Stimulated activated CD8-positive, alpha-beta memory T cell treated with anti-CD3 and anti-CD28 coated beads, Interleukin-7, amount 100 ng/mL, for 48 hours (primary cell): ENCODE data around the gene GABRB3.

ENCODE experiments used
- DNase-seq, 2 donors: peaks; one replicate each; pipeline ENCODE4 v3.0.0-alpha.2; 2020; ENCODE audit warnings: low read depth in 1 of 2; ENCODE audit errors: extremely low read depth in 1 of 2

GABRB3 gene

DNA sequence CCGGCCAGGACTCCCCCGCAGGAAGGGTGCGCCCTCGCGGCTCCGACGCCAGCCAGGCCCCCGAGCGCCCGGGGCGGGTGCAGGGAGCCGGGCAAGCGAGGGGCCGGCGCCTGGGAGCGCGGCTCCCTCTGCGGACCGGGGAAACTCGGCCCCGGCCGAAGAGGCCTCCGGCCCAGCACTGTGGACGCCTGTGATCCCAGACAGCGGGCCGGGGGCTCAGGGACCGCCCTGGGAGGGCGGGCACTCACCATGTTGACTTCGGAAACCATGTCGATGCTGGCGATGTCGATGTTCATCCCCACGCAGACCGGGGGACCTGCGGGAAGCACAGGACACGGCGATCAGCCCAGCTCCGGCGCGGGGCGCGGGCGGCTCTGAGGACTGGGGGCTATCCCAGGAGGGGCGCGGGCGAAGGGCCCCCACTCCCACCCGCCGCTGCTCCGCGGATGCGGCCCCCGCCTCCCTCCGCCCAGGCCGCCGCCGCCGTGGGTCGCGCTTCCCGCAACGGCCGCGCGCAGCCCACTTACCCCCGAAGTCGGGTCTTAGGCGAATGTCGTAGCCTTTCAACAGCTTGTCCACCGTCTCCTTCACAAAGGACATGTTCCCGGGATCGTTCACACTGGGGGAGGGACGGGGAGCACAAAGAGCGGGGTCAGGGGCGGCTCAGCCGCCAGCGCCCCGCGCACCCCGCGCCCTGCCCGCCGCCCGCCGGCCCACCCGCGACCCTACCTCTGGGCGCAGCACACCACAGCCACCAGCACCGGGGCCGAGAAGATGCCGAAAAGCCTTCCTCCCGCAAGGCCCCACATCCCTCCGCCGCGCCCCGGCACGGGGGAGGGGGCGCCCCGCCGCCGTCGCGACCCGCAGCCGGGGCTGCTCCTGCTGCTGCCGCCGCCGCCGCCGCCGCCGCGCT lies at the start of gene GABRB3:
TSS of gene GABRB3 (minus strand) at position 913 of the 913 bp plus-strand sequence.
- DNase-seq: no peak

- no peak for DNase-seq
Measured at GRCh38 chr15:26807517-26808427, 34.9 kb upstream of the GABRB3 start.

GRCh38 chr15:26806574-26806973 lies 33.7 kb upstream of the GABRB3 start:
- no peak for DNase-seq

- DNase-seq: no peak
Measured at GRCh38 chr15:26806151-26806550, 33.3 kb upstream of the GABRB3 start.

- no peak for DNase-seq
Measured at GRCh38 chr15:26805470-26805869, 32.6 kb upstream of the GABRB3 start.

DNA sequence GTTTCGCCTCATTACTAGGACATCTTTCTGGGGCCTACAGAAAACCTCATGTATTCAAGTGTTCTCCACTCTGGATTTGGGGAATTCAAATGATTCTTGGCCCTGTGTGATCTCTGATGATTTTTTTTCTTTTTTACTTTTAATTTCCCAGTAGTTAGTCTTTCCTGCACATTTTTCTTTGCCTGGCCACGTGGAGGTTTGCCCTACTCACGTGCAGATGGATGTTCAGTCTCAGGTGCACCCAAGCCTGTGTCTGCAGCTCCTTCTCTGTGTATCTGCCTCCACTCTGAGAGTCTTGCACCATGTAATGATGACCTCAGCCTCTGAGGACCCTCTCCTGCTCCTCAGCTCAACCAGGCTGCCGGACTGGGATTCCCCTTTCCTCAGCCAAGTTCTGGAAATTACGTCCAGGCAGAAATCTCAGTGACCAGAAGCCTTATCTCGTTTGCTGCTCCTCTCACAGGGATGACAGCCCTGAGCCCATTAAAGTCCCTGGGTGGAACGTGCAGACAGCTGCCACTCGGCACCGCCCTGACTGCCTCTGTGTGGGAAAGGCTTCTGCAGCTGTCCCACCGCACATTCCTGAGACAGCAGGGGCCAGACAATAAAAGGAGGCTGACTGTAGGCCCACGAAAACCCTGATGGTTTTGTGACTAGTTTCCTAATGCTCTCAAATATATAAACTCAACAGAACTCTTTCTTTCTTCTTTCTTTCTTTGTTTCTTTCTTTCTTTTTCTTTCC lies 31.4 kb upstream of the GABRB3 start:
- DNase-seq: no peak

- DNase-seq: no peak
Measured at GRCh38 chr15:26790118-26790517, 17.3 kb upstream of the GABRB3 start.

DNA sequence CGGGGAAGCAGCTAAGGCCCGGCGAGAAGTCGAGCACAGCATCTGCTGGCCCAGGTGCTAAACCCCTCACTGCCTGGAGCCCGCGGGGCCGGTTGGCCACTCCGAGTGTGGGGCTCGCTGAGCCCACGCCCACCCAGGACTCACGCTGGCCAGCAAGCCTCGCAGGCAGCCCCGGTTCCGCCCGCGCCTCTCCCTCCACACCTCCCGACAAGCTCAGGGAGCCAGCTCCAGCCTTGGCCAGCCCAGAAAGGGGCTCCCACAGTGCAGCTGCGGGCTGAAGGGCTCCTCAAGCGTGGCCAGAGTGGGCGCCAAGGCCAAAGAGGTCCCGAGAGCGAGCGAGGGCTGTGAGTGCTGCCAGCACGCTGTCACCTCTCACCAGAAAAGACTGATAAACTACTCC lies 8.9 kb upstream of the GABRB3 start:
- no peak for DNase-seq

DNA sequence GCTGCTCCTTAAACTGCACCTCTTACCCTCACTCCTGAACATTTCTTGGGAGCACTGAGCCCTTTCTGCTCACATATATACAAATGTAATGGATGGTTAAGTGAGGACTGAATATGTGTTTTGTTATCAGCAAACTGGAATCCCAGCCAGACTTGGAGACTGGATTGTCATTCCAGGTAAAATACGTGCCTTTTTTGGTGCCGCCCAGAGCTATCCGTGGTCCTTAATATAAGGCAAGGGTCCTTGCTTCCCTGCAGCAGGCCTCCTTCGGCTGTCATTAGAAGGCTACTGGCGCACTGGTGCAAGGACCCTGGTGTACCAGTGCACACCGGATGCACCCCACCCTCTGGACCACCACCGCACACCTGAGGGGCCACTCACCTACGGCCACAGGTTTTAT lies 1.1 kb upstream of the GABRB3 start:
- DNase-seq: no peak

GRCh38 chr15:26773067-26773877 lies 406 bp upstream of the GABRB3 start:
- no peak for DNase-seq

DNA sequence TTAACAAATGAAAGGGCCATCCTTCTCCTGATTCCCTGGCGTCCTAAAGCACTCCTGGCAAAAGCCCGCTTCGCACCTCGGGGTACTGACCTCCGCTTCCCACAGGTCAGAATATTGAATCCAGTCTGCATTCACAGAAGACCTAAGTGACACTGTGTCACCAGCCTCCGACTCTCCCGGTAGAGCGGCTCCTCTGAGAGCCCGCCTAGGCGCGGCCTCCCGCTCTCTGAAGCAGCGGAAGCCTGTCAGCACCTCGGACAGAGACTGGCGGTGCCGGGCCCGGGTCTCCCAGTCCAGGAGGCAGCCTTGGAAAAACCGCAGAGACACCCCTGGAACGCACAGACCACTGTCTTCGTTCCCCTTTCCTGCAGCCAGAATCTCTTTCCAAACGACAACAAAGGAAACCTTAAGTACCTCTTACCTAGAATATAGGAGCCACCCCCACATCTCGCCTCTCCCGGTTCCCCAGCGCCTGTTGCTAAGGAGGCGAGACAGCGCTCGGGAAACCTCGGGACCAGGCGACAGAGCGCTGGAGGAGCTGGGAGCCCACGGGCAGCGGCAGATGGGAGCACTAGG lies 1.2 kb downstream of the GABRB3 start:
- no peak for DNase-seq

GRCh38 chr15:26771168-26771567 lies 1.7 kb downstream of the GABRB3 start:
- DNase-seq: no peak

- DNase-seq: no peak
Measured at GRCh38 chr15:26767169-26767670, 5.6 kb downstream of the GABRB3 start.

GRCh38 chr15:26766262-26766661 lies 6.6 kb downstream of the GABRB3 start:
- no peak for DNase-seq

GRCh38 chr15:26759986-26760385 lies 12.9 kb downstream of the GABRB3 start:
- DNase-seq: no peak

DNA sequence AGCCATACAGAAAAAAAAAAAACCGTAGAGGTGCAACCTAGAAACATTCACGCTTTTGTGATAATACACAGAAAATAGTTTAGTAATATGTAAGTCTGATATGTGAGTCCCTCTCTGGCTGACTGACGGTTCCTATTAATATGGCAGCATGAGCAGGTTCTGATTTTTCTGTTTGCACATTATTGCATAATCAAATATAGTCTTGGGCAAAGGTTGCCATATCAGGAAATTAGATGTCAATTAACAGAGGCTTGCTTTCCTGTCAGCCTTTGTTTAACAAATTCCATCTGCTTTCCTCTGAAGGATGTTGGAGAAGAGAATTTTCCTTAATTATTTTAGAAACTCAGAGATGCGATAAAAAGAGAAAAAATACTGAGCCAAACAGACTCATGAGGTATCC lies 14.8 kb downstream of the GABRB3 start:
- no peak for DNase-seq

- DNase-seq: no peak
Measured at GRCh38 chr15:26757141-26757540, 15.7 kb downstream of the GABRB3 start.

GRCh38 chr15:26744894-26745293 lies 28.0 kb downstream of the GABRB3 start:
- DNase-seq: no peak

- no peak for DNase-seq
Measured at GRCh38 chr15:26739791-26740190, 33.1 kb downstream of the GABRB3 start.

DNA sequence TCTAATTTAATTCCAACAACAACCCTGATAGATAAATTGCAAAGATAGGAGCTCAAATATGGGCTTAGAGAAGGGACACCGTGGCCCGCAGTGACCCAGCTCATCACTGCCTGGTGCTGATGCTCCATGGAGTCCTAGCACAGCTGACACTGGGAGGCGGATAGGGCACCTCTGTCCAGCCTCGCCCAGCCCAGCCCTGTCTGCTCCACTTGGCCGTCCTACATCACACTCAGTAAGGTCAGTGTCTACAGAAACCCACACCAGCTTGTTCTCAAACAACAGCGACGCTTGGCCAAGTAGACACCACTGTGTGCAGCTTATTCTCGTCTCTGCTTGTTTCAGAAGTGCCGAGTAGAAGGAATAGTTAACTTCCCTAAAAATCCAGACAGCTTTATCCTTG lies 33.9 kb downstream of the GABRB3 start:
- no peak for DNase-seq
